Measurements from ENCODE around the gene MLLT10. TPM values are rescaled to one million over a fixed set of nuclear protein-coding genes. Genes with fewer than 3 reads are reported as not detected.
A peak's percentile ranks its signal among the peaks of the same experiment; 100 is the strongest.

Gene MLLT10
- total RNA-seq, 1 donor: 37.6 TPM

DNA sequence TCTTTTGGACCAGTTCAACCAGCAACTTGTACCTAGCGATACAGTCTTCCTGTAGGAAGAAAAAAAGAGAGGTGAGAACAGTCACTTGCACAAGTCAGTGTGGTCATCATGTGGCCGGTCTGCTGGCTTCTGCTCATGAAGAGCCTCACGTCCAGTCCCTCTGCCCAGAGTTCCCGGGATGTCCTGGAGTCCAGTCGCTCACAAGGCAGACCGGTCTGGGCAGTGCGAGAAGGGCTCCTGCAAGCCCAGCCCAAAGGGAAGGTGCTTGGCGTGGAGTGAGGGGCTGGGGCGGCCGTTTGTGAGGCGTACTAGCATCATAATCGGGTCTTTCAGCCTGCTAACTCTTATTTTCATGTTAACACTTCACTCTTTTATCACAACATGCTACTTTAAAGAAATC, 222.7 kb downstream of the MLLT10 start:
- Histone ChIP-seq H3K36me3 (ENCODE audit: insufficient read depth, low read length) (no peaks in the 10 kb centered on the region), H3K79me2 (ENCODE audit: insufficient read depth, low read length) (no peaks in the 10 kb centered on the region), H3K27me3 (ENCODE audit: insufficient read depth, low read length) (no peaks in the 10 kb centered on the region), H3K4me3 (ENCODE audit: insufficient read depth, low read length) (no peak overlapping the region), H3K9me3 (ENCODE audit: low read depth, low read length) (no peaks in the 10 kb centered on the region), H3K27ac (ENCODE audit: low read depth, low read length) (no peak overlapping the region), H4K20me1 (ENCODE audit: insufficient read depth, low read length) (no peaks in the 10 kb centered on the region), H2AFZ (ENCODE audit: low read length) (no peak overlapping the region), H3K4me1 (ENCODE audit: insufficient read depth, low read length) (no peaks in the 10 kb centered on the region), H3K4me2 (ENCODE audit: insufficient read depth, low read length) (no peak overlapping the region)
- TF ChIP-seq, protein P1, sequence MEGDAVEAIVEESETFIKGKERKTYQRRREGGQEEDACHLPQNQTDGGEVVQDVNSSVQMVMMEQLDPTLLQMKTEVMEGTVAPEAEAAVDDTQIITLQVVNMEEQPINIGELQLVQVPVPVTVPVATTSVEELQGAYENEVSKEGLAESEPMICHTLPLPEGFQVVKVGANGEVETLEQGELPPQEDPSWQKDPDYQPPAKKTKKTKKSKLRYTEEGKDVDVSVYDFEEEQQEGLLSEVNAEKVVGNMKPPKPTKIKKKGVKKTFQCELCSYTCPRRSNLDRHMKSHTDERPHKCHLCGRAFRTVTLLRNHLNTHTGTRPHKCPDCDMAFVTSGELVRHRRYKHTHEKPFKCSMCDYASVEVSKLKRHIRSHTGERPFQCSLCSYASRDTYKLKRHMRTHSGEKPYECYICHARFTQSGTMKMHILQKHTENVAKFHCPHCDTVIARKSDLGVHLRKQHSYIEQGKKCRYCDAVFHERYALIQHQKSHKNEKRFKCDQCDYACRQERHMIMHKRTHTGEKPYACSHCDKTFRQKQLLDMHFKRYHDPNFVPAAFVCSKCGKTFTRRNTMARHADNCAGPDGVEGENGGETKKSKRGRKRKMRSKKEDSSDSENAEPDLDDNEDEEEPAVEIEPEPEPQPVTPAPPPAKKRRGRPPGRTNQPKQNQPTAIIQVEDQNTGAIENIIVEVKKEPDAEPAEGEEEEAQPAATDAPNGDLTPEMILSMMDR (IDR thresholded peaks at IDR 0.05; ENCODE audit: extremely low read depth, low read depth, low read length): no peak
- no peak for DNase-seq (ENCODE audit: insufficient read length, low spot score, missing footprints)

DNA sequence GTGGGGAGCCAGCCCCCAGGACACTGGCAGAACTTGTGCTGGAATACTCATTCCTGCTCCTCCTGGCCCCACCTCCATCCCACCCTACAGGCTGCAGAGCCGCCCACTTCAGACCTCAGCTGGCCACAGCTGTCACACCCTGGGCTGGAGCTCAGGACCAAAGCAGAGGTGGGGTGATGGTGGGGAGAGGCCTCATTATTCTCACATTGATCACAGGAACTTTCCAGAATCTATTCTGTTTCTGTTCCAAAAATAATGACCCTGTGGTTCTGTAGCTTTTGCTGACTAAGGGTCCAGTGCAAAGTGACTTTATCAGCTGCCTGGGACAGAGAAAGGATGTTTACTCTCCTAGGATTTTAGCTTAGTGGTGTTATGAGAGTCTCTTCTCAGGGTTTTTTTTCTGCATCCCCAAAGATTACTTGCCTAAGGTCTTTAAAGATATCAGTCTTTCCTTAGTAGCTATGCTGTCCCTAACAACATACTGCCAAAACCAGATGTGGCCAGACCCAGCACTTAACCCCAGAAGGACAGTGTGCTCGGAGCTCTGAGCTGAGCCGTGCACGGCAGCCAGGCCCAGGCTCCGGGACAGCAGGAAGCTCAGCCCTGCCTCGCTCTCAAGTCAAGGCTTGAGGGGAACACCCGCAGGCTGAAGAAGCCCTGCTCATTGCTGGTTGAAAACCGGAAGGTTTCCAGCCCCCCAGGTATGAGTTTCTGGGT, 223.3 kb downstream of the MLLT10 start:
- no peak overlapping the region for H3K4me3 ChIP-seq (ENCODE audit: insufficient read depth, low read length)
- TF ChIP-seq, protein P1 (IDR thresholded peaks at IDR 0.05; ENCODE audit: extremely low read depth, low read depth, low read length): no peak
- no peaks in the 10 kb centered on the region for H4K20me1 ChIP-seq (ENCODE audit: insufficient read depth, low read length)
- H3K9me3 ChIP-seq (ENCODE audit: low read depth, low read length): no peaks in the 10 kb centered on the region
- peak; percentile 73 for DNase-seq (ENCODE audit: insufficient read length, low spot score, missing footprints)
- H3K79me2 ChIP-seq (ENCODE audit: insufficient read depth, low read length): no peaks in the 10 kb centered on the region
- no peak overlapping the region for H3K4me2 ChIP-seq (ENCODE audit: insufficient read depth, low read length)
- H2AFZ ChIP-seq (ENCODE audit: low read length): no peak overlapping the region
- no peak overlapping the region for H3K27ac ChIP-seq (ENCODE audit: low read depth, low read length)
- no peaks in the 10 kb centered on the region for H3K4me1 ChIP-seq (ENCODE audit: insufficient read depth, low read length)
- no peaks in the 10 kb centered on the region for H3K27me3 ChIP-seq (ENCODE audit: insufficient read depth, low read length)
- H3K36me3 ChIP-seq (ENCODE audit: insufficient read depth, low read length): no peaks in the 10 kb centered on the region

DNA sequence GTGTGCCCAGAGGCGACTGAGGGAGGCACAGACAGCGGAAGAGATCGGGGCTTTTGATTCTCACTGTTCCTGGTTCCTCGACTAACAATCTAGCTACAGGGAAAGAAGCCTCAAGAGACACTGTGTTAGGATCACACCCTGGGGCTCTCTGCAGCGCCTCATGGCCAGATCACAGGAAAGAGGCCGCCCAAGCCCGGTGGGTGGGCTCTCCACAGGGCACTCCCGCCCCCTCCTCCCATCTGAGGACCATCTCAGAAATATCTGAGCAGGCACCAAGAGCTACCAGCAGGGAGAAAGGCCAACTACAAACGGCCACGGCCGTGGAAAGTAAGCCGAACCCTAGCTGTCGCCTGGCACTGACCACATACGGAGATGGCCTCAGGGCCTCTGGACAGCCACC, 224.2 kb downstream of the MLLT10 start:
- no peak overlapping the region for H3K4me2 ChIP-seq (ENCODE audit: insufficient read depth, low read length)
- no peaks in the 10 kb centered on the region for H3K4me1 ChIP-seq (ENCODE audit: insufficient read depth, low read length)
- no peak overlapping the region for H3K27ac ChIP-seq (ENCODE audit: low read depth, low read length)
- no peak overlapping the region for H3K4me3 ChIP-seq (ENCODE audit: insufficient read depth, low read length)
- DNase-seq (ENCODE audit: insufficient read length, low spot score, missing footprints): peak; percentile 38
- no peaks in the 10 kb centered on the region for H3K27me3 ChIP-seq (ENCODE audit: insufficient read depth, low read length)
- no peaks in the 10 kb centered on the region for H3K36me3 ChIP-seq (ENCODE audit: insufficient read depth, low read length)
- no peaks in the 10 kb centered on the region for H3K79me2 ChIP-seq (ENCODE audit: insufficient read depth, low read length)
- no peaks in the 10 kb centered on the region for H3K9me3 ChIP-seq (ENCODE audit: low read depth, low read length)
- TF ChIP-seq, protein P1 (IDR thresholded peaks at IDR 0.05; ENCODE audit: extremely low read depth, low read depth, low read length): no peak
- H2AFZ ChIP-seq (ENCODE audit: low read length): no peak overlapping the region
- no peaks in the 10 kb centered on the region for H4K20me1 ChIP-seq (ENCODE audit: insufficient read depth, low read length)

DNA sequence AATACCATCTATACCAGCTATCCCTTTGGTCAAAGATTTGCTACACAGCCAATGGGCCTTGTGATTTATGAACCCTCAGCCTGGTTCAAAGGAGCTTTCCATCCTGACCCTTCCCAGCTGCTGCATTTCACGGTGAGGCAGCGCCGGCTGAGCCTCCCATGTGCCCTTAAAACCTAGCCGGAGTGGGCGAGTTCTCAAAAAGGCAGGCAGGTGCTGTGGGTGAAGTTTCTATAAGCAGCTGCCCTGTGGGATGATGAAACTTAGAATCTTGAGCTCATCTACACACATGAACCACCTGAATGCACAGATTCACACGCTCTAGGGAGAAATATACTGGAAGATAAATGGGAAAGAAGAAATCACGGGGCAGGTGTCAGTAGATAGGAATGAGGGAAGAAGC, 224.7 kb downstream of the MLLT10 start:
- Histone ChIP-seq H3K4me2 (ENCODE audit: insufficient read depth, low read length) (no peak overlapping the region), H3K27me3 (ENCODE audit: insufficient read depth, low read length) (no peaks in the 10 kb centered on the region), H3K4me3 (ENCODE audit: insufficient read depth, low read length) (no peak overlapping the region), H3K9me3 (ENCODE audit: low read depth, low read length) (no peaks in the 10 kb centered on the region), H3K36me3 (ENCODE audit: insufficient read depth, low read length) (no peaks in the 10 kb centered on the region), H2AFZ (ENCODE audit: low read length) (no peak overlapping the region), H3K27ac (ENCODE audit: low read depth, low read length) (no peak overlapping the region), H4K20me1 (ENCODE audit: insufficient read depth, low read length) (no peaks in the 10 kb centered on the region), H3K4me1 (ENCODE audit: insufficient read depth, low read length) (no peaks in the 10 kb centered on the region), H3K79me2 (ENCODE audit: insufficient read depth, low read length) (no peaks in the 10 kb centered on the region)
- TF ChIP-seq, protein P1 (IDR thresholded peaks at IDR 0.05; ENCODE audit: extremely low read depth, low read depth, low read length): no peak
- DNase-seq (ENCODE audit: insufficient read length, low spot score, missing footprints): no peak

All from osteoblast (primary cell).